HG03280 (cell line): Measurements from ENCODE around the gene PDZD7.

Experiments
- ATAC-seq: cut with Tn5 transposase; IDR thresholded peaks from one replicate; pipeline ENCODE4 v1.9.1; 2021; ENCODE audit warnings: mild to moderate bottlenecking, moderate library complexity; ENCODE audit not compliant: unreplicated experiment

The PDZD7 gene

DNA sequence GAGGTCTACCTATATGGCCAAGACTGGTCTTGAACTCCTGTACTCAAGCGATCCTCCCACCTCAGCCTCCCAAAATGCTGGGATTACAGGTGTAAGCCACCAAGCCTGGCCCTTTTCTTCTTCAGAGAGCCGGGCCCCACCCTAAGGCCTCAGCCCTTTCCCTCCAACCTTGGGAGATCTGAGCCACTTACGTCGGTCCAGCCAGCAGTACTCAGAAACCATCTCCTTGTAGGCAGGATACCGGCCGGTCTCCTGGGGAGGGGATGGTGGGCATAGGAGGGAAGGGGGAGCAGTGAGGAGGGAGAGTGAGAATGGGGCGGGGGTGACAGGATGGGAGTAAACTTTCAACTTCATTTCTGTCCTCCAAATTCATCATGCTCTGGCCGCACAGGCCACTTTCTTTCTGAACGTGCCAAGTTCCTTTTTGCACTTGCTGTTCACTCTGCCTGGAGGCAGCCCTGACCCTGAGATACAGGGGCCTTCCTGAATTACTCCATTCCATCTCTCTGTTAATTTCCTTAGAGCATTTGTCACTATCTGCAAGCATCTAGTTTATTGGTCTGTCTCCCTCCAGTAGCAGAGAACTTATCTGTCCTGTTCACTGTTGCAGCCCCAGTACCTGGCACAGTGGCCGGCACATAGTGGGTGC is 10.4 kb downstream of the PDZD7 start:
- no peak for ATAC-seq

DNA sequence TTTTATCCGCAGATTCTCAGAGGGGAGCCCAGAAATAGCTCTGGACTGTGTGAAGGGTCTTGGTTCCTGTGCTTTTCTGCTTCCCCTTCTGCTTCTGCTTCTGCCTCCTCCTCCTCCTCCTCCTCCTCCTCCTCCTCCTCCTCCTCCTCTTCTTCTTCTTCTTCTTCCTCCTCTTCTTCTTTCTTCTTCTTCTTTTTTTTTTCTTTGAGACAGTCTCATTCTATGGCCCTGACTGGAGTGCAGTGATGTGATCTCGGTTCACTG is 11.6 kb downstream of the PDZD7 start:
- ATAC-seq, result no peak

- no peak for ATAC-seq
Measured at GRCh38 chr10:101018600-101019439, 12.1 kb downstream of the PDZD7 start.

DNA sequence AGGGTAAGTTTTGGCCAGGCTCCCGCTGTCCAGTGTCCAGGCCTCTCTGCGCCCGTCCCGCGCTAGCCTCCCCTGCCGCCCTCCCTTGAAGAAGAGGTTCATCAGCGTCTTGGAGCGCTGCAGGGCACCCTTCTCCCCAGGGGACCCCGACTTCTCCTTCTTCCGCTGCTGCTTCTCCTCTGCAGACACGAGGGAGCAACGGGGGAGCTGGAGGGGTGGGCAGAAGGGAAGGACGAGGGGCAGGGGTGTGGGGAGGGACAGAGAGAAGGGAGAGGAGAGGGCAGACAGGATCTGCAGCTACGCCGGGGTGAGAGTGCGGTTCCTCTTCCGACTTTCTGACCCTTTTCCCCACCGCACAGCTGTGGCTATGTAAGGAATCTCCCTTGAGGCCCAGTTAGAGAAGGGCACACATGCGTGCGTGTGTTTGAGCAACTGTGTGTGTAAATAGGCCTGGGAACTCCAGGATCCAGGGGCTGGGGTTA is 12.8 kb downstream of the PDZD7 start:
- no peak for ATAC-seq

DNA sequence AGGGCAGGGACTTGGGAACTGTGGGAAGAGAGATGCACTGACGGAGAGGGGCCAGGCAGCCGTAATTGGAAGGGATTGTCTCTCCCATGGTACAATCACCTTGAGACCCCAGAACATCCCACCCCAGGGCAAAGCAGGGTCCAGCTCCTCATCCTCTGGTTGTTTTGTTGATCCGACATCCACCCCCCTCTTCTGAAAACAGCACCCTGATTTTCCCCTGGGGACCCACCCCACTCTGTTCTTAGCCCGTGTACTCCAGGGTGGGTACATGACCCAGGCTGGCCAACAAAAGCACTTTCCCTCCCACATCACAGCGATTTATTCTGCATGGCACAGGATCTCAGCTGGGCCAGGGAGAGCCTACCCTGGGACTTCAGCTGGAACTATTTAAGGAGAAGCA is 14.1 kb downstream of the PDZD7 start:
- no peak for ATAC-seq

DNA sequence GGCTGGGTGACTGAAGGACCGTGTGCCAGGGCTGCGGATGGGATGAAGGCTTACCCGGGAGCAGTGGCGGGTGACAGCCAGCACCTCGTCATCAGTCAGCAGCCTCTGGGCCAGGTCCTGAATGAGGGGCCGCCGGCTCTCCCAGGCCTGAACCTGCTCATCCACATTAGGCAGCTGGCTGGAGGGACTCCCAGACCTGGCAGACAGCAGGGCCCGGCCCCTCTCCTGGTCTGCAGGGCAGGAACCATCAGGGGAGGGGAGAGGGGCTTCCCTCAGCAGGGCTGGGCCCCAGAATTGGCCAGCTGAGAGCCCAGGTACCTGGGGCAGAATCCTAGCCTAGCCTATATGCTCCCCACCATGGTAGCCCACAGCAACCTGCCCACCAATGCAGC is 15.4 kb downstream of the PDZD7 start:
- no peak for ATAC-seq

DNA sequence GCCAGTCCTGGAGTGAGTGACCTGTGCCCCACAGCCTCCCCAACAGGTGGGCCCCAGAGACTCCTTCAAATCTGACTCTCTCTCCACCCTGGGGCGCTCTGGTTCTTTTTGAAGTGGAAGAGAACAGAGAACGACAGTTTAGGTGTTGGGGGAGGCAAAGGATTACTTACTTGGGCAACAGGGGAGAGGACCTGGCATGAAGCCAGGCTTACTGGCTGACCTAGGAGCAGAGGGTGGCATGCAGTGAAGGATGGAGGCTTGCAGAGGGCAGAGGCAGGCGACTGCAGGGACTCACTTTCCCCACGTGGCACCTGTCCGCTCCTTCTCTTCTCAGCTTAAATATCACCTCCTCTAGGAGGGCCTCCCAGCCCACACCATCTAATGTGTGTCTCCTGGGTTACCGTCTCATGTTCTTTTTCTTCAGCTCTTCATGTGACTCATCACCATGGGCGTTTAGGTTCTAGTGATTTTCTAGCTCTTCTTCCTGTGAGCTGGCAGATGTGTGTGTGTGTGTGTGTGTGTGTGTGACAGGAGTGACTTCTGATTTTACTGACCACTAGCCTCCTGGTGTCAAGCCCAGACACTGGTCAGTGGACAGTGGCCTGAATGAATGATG is 15.9 kb downstream of the PDZD7 start:
- ATAC-seq, result no peak

- ATAC-seq, result no peak
Measured at GRCh38 chr10:101014230-101014884, 16.6 kb downstream of the PDZD7 start.

- no peak for ATAC-seq
Measured at GRCh38 chr10:101013365-101013825, 17.5 kb downstream of the PDZD7 start.

DNA sequence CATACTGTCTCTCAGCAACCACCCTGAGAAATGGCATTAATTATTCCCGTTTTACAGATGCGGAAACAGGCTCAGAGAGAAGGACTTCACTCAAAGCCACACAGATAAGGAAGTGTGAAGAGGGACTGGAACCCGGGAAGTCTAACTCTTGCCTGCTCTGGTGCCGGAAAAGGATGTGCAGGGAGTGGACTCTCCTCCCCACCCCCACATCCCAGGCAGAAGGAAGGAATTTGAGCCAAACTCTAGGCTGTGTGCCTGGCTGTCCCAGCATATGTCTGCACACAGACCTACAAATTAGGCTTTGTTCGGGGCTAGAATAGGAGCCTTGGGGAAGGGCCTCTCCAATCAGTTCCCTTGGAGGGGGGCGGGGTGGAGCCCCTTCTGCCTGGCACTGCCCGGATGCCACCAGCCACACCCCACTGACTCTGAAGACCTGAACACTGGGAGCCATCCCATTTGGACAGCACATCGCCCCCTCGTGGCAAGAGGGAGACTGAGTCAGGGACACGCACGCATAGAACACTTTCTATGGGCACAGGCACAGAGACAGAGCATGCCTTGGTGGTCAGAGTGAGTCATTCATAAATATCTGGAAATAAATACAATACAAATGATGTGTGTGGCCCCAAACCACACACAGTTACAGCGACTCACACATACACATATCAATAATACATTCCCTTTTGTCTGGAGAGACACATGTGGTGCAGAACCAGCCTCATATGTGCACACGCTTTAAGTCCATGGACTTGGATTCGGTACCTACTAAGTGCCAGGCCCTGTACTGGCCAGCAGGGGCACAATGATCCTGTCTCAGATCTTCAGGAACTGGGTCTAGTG is 18.2 kb downstream of the PDZD7 start:
- ATAC-seq, result peak; percentile 81

- ATAC-seq, result no peak
Measured at GRCh38 chr10:101011517-101012423, 19.2 kb downstream of the PDZD7 start.

GRCh38 chr10:101010329-101010728 is 20.6 kb downstream of the PDZD7 start:
- ATAC-seq, result no peak

DNA sequence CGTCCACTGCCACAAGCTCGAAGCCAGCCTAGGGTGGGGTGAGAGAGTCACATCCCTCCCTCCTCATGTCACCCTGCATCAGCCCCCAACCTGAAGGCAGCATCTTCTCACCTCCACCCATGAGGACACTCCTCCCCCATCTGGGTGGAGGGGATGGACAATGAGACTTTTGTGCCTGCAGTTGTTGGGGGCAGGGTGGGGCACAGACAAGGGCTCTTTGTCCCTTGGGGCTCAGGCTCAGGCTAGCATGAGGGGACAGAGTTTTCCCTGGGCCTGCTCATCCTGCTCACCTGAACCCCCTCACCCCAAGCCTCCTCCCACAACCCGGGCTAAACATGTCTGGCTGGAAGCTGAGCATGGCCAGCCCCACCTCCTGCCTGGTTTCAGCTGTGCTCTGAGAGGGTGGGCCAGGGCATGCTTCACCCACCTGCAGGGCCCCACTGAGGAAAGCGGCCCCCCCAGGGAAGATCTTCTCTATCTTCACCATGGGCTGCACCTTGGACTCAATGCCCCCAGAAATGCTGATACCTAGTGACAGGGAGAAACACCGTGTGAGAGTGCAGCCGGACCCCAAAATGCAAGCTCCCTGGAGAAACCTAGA is 22.0 kb downstream of the PDZD7 start:
- no peak for ATAC-seq

DNA sequence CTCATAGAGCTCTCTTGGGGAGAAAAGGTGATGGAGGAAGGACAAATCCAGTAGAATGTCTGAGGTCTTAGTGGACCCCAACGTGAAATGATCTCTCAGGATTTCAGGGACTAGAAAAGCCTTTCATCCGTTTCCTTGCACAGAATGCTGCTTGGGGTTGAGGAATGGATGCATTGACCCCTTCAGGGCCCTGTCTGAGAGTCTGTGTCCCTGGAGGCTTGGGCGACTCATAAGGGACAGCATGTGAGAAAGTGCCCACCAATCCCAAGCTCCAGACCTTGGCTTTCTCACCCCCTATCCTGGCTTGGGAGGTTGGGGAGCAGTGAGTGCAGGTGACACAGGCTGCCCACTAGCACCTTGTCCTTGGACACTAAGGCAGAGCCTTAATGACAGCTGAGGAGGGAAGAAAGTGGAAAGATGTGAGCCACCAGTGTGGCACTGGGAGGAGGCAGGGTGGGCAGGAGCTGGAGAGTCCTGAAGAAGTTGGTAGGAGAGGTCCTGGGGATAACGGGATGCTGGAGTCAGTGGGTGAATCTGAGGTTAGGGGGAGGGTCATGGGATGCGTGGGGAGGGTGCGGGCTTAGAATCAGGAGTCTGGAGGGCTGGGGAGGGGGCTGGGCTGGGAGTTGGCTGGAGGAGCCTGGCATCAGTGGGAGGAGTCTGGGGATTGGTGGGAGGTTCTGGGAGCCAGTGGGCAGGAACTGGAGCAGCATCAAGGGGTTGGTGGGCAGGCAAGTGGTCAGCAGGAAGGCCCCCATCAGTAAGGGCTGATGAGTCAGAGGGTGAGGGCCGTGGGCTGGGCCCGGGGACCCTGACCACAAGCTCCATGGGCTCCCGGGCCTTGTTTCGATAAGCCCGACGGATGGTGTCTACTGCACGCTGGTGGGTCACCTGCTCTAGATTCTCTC is 22.8 kb downstream of the PDZD7 start:
- no peak for ATAC-seq

DNA sequence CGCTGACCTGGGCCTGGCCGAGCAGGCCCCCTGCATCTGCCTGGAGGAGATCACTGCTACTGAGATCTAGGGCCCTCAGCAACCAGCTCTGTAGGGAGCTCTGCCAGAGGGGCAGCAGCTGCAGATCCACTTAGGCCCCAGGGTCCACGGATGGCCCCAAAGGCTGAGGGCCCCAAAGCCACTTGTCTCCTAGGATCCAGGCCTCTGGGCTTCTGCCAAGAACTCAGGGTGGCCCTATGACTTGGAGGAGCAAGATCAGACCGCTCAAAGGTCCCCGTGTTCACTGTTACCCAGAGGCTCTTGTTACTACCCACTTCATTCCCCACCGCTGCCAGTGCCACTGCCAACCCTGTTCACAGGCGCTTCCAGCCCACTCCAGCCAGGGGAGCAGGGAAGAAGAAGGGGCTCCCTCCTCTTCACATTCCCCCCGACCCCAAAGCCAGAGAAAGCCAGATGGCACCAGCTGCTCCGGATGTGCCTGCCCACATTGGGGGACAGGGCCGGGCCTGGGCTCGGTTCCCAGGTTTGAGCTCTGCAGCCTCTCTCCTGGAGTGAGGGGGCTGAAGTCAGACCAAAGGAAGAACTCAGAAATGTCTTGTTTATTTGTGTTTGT is 23.7 kb downstream of the PDZD7 start:
- no peak for ATAC-seq

- ATAC-seq, result no peak
Measured at GRCh38 chr10:101006593-101007098, 24.3 kb downstream of the PDZD7 start.

- no peak for ATAC-seq
Measured at GRCh38 chr10:101005869-101006567, 24.9 kb downstream of the PDZD7 start.
